ENCODE data around the gene PARVA. TPM values are rescaled to one million over a fixed set of nuclear protein-coding genes. Genes with fewer than 3 reads are reported as not detected.

PARVA gene
- total RNA-seq, 4 donors from 2014 or later = 28.5 to 37.4 (median 32.2) TPM

- Histone ChIP-seq H3K27me3 (no peaks in the 10 kb centered on the region), H3K9me3 (no peaks in the 10 kb centered on the region), H3K36me3 (no peaks in the 10 kb centered on the region), H3K4me1 (peaks cover 0 to 10% of the 10 kb centered on the region in 2 donors), H3K4me3 (replicated peaks in 1 of 3) (no peak overlapping the region), H3K27ac (no peak overlapping the region)
- intact Hi-C loops (cut with DNase I) = no loop called here
- no peak for DNase-seq
- no peak for TF ChIP-seq CTCF (IDR thresholded peaks at IDR 0.05)
- TF ChIP-seq POLR2A (IDR thresholded peaks at IDR 0.05) = no peak
- 65 to 75% methylated on average over 10 of the region's 10 CpGs for WGBS, 2 donors
Measured at GRCh38 chr11:12389676-12390657, 12.6 kb downstream of the PARVA start.

GRCh38 chr11:12390687-12391110 is 13.3 kb downstream of the PARVA start:
- no peak for DNase-seq
- Histone ChIP-seq H3K36me3 (no peaks in the 10 kb centered on the region), H3K4me1 (peaks cover 0 to 10% of the 10 kb centered on the region in 2 donors), H3K27me3 (no peaks in the 10 kb centered on the region), H3K27ac (no peak overlapping the region), H3K4me3 (replicated peaks in 1 of 3) (no peak overlapping the region), H3K9me3 (no peaks in the 10 kb centered on the region)
- no peak for TF ChIP-seq CTCF (IDR thresholded peaks at IDR 0.05)
- TF ChIP-seq POLR2A (IDR thresholded peaks at IDR 0.05) = no peak
- intact Hi-C loops (cut with DNase I) = no loop called here

GRCh38 chr11:12392672-12393071 is 15.3 kb downstream of the PARVA start:
- H3K27me3 ChIP-seq = no peaks in the 10 kb centered on the region
- H3K36me3 ChIP-seq = no peaks in the 10 kb centered on the region
- 94 to 97% methylated on average over 1 of the region's 1 CpG for WGBS, 2 donors
- DNase-seq = no peak
- intact Hi-C loops (cut with DNase I) = no loop called here
- H3K9me3 ChIP-seq = no peaks in the 10 kb centered on the region
- TF ChIP-seq CTCF (IDR thresholded peaks at IDR 0.05) (no peak), POLR2A (IDR thresholded peaks at IDR 0.05) (no peak)
- no peak overlapping the region for H3K4me3 ChIP-seq (replicated peaks in 1 of 3)
- no peak overlapping the region for H3K27ac ChIP-seq
- H3K4me1 ChIP-seq = peaks cover under 1 to 15% of the 10 kb centered on the region in 2 donors

- no peak for DNase-seq
- Histone ChIP-seq H3K4me3 (replicated peaks in 1 of 3) (no peak overlapping the region), H3K9me3 (no peaks in the 10 kb centered on the region), H3K27ac (no peak overlapping the region), H3K36me3 (no peaks in the 10 kb centered on the region), H3K4me1 (peaks cover 3 to 19% of the 10 kb centered on the region in 2 donors), H3K27me3 (no peaks in the 10 kb centered on the region)
- 89 to 96% methylated on average over 1 of the region's 1 CpG for WGBS, 2 donors
- intact Hi-C loops (cut with DNase I) = no loop called here
- TF ChIP-seq CTCF (IDR thresholded peaks at IDR 0.05) (no peak), POLR2A (IDR thresholded peaks at IDR 0.05) (no peak)
Measured at GRCh38 chr11:12393691-12394090, 16.3 kb downstream of the PARVA start.

- no peak overlapping the region for H3K4me3 ChIP-seq (replicated peaks in 1 of 3)
- H3K27me3 ChIP-seq = no peaks in the 10 kb centered on the region
- TF ChIP-seq CTCF (IDR thresholded peaks at IDR 0.05) (no peak), POLR2A (IDR thresholded peaks at IDR 0.05) (no peak)
- no peaks in the 10 kb centered on the region for H3K36me3 ChIP-seq
- intact Hi-C loops (cut with DNase I) = no loop called here
- DNase-seq = no peak
- no peaks in the 10 kb centered on the region for H3K9me3 ChIP-seq
- H3K4me1 ChIP-seq = peaks cover 3 to 19% of the 10 kb centered on the region in 2 donors
- H3K27ac ChIP-seq = no peak overlapping the region
- 95 to 98% methylated on average over 6 of the region's 6 CpGs for WGBS, 2 donors
Measured at GRCh38 chr11:12394601-12395000, 17.2 kb downstream of the PARVA start.

All from thyroid gland (tissue), 4 donors.